Activated CD4-positive, alpha-beta T cell treated with anti-CD3 and anti-CD28 coated beads, Interleukin-2, amount 50 U/mL, for 48 hours (primary cell): ENCODE measurements around the gene M1AP.

Experiments
- DNase-seq, 2 experiments: peaks; one replicate each; pipeline ENCODE4 v3.0.0-alpha.2; 2020

The M1AP gene, protein sequence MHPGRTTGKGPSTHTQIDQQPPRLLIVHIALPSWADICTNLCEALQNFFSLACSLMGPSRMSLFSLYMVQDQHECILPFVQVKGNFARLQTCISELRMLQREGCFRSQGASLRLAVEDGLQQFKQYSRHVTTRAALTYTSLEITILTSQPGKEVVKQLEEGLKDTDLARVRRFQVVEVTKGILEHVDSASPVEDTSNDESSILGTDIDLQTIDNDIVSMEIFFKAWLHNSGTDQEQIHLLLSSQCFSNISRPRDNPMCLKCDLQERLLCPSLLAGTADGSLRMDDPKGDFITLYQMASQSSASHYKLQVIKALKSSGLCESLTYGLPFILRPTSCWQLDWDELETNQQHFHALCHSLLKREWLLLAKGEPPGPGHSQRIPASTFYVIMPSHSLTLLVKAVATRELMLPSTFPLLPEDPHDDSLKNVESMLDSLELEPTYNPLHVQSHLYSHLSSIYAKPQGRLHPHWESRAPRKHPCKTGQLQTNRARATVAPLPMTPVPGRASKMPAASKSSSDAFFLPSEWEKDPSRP

DNA sequence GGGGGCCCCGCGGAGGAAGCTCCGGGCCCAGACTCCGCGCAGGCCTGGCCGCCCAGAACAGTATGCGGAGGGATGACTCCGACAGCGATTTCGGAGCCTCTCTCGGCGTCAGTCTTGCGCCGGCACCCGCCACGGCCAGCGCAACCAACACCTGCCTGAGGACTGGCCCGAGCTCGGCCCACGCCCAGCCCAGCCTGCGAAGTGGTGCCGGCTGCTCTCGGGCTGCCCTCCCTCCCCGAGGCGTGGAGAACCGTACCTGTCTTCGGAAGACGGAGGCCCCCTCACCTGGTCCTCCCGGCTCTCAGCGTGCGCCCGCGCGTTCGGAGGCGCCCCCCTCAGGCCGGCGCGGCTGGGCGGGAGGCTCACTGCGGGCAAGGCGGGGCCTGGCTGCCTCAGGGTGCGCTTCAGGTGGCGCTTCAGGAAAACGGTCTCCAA lies at the start of gene M1AP:
Gene M1AP (minus strand): TSS at position 322 of the 435 bp plus-strand sequence. CDS start 8,055 bp downstream, outside the sequence.
- DNase-seq = no peak

DNA sequence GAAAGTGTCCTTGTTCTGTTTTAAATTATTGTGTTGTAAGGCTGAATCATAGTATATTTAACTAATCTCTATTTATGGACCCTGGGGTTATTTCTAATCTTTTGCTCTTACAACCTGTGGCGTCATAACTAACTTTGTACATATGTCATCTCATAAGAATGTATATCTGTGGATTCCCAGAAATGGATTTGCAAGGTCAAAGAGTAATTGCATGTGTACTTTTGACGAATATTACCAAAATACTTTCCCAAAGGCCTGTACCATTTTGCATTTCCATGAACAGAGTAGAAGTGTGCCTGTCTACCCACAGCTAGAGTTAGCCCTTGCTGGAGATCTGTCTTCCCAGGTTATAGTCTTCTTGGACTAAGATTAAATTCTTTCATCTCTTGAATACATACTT lies 48.7 kb upstream of the M1AP start:
- no peak for DNase-seq

DNA sequence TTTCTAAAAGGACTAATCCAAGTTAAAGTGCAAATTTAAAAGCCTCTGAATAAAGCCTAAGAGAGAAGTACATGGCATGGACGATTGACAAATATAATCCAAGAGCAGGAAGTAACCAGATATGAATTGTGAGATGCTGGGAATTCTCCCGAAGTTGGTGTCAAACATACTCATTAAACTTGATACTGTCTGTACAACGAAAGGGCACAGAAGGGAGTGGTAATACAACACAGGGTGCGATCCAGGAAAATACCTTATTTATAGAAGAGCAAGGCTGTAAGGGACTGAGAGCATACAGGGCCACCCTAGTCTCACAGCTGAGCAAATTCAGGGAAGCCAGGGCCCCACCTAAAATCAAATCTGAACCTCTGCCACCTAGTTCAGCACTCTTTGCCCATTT lies 47.5 kb upstream of the M1AP start:
- DNase-seq = no peak

DNA sequence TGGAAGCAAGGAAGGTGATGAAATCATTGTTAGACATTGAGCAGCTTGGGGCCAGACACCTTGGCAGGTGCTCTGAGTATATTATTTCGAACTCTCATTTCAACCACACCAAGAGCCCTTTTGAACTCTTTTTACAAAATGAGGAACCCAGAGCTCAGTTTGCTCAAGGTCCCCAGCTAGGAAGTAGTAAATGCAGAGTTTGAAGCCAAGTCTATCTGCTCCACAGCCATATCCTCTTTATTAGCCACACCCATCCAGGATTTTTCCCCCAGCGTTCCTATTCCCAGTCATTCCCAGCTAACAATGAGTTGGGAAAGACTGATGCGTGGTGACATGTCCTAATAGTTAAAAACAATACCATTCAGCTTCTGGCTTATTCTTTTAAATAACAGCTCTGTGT lies 46.2 kb upstream of the M1AP start:
- no peak for DNase-seq

DNA sequence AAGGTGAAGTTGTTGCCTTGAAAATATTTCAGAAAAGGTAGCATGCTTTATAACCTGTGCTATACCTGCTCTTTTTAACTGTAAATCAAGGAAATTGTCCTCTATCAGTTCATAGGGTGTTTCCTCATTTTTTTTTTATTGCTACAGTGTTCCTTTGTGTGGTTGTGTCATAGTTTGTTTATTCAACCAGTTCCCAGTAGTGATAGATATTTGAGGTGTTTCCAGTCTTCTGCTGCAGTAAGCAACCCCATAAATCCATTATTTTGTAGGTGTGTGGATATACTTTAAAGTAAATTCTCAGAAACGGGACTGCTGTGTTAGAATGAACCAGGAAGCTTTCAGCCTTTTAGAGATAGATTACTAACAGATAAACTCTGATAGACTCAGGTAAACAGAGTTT lies 45.5 kb upstream of the M1AP start:
- no peak for DNase-seq

DNA sequence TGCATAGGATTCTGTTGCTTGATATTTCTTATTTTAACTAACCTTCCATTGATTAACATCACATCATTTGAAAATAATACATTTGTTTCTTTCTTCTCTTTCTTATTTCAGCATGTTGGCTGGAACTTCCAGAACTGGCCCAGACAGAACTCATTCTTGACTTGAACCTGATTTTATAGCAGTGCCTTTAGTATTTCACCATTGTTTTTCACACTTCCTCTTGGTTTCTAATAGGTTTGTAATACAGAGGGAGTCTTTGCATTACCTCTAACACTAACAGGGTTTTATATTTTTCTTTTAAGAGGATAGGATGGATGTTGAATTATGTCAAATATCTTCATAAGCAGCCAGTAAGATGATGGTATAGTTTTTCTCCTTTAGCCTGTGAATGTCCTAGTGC lies 45.1 kb upstream of the M1AP start:
- DNase-seq = no peak

DNA sequence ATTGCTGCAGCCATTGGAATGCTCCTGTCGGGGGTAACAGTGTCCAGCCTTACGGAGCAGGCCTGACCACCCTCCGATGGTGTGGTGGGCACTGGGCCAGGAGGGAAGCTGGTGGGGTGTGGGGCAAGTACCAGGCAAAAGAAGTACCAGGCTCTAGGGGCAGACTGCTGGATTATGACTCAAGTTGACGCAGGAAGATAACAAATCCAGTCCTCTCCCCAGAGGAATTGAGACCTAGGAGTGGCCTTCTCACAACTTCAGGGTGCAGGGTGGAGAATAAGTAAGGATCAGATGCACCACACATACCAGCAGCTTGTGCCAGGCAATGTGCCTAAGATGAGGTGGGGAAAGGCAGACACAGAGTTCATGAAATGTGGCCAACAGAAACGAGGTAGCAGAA lies 43.8 kb upstream of the M1AP start:
- no peak for DNase-seq

DNA sequence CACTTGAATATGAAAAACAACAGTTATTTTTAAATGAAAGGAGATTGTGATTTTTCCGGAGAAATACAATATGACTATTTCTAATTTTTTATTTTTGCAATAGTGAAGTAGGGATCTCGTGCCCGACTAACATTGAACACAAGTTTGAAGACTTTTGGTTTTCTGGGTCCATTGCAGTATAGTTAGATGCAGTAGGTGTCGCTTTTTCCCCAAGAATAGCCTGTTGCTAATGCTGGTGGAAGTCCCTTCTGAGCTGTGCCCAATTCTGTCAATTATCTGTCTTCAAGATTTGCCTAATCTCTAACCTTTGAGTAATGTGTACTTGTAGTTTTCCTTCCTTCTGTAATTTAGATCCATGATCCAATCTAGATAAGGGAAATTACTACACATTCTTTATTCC lies 42.4 kb upstream of the M1AP start:
- DNase-seq = peak in 1 of 2 experiments; percentile 12

DNA sequence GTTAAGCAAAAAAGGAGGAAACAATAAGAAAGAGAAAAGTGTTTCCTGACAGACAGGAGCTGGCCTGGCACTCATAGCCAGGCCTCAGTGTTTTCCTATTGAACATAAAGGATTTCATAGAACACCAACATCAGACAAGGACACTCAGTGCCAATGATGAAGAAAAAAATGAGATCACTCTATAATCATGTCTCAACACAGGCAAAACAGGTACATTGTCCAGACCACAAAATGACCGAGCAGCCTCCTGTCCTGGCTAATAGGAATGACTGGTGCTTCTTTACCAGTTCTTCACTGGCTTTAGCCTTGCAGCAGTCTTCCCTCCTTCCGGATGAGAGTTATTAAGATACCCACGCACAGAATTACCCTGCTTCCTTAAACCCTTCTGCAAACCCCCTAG lies 41.5 kb upstream of the M1AP start:
- DNase-seq = no peak

DNA sequence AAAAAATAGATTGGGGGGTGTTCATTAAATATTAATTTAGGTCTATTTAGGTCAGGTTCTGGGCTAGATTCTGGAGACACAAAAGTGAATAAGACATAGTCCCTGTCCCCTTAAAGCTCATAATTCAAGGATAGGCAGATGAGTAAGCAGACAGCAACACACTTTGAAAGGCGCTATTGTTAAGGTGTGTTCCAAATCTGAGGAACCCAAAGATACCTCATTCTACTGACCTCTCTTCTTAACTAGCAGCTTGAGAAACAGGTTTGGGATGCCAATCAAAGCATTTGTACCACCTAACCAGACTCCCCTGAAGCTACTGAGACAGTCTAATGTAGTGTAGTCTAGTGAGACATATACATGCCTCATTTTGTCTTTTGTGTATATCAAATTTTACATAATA lies 40.8 kb upstream of the M1AP start:
- no peak for DNase-seq

DNA sequence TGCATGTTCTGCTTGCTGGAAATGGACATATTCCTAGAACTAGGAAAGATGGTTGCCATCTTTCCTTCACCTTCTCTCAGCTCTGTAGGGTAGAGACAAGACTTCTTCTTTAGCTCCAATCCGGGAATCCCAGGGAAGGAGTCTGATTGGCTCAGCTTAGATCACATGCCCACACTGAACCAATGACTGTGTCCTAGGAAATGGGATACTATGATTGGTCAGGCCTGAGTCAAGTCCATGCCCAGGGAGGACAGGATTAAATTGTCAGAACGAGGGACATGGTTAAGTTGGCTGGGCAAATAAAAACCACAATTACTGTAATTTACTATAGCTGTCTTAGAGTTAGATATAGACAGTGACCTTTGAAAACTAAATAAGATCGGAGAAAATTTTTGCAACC lies 37.3 kb upstream of the M1AP start:
- no peak for DNase-seq

DNA sequence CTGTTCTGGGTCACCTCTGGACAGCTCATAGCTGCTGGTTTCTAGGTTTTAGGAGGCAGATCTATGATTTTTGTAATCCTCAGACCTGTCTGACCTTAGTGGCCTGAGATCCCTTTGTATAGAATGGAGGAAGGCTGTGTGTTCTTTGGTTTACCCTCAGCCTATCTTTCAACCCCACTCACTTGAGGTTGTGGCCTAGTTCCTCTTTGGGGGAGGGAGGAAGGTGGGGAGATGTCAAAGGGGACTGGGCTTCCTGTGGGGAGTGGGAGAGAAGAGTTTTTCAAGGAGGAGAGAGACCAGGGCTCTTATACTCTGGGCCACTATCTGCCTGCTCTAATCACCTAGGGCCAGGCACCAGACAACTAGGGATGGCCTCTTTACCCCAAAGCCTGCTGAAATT lies 34.4 kb upstream of the M1AP start:
- DNase-seq = no peak

DNA sequence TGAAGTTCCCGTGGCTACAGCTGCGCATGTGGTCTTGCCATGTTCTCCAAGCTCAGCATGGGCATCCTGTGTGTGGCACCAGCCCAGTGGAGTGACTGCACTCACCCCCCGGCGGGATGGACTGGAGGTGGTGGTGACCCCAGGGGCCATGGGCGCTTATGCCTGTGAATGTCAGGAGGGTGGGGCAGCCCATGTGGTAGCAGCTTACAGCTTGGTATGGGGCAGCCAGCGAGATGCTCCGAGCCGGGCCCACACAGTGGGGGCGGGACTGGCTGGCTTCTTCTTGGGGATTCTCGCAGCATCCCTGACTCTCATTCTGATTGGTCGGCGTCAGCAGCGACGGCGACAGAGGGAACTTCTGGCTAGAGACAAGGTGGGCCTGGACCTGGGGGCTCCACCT lies 31.5 kb upstream of the M1AP start:
- DNase-seq = no peak

DNA sequence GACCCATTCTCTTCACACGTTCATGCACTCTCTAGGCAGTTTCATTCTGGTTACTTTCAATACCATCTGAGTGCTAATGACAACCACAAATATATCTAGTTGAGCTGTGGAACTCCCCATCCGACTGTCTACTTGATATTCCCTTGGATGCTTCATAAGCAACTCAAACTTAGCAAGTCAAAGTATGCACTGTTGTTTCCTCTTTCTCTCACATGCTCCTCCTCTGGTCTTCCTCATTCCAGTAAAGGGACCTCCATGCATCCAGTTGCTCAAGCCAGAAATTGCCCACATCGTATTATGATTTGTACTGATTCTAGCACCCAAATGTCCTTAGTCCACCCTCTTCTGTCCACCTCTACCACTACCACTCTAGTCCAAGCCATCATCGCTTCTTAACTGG lies 28.2 kb upstream of the M1AP start:
- no peak for DNase-seq

DNA sequence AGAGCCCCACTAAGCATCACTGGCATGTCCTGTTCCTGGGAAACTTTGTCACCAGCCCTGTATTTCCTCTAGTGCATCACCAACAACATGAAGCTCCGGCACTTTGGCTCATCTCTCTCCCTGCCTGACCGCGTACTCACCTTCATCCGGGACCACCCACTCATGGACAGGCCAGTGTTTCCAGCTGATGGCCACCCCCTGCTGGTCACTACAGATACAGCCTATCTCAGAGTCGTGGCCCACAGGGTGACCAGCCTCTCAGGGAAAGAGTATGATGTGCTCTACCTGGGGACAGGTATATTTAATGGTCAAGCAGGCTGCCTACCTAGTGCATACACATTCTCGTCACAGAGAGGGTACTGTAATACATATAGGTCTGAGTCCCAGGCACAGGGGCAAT lies 27.0 kb upstream of the M1AP start:
- DNase-seq = no peak

DNA sequence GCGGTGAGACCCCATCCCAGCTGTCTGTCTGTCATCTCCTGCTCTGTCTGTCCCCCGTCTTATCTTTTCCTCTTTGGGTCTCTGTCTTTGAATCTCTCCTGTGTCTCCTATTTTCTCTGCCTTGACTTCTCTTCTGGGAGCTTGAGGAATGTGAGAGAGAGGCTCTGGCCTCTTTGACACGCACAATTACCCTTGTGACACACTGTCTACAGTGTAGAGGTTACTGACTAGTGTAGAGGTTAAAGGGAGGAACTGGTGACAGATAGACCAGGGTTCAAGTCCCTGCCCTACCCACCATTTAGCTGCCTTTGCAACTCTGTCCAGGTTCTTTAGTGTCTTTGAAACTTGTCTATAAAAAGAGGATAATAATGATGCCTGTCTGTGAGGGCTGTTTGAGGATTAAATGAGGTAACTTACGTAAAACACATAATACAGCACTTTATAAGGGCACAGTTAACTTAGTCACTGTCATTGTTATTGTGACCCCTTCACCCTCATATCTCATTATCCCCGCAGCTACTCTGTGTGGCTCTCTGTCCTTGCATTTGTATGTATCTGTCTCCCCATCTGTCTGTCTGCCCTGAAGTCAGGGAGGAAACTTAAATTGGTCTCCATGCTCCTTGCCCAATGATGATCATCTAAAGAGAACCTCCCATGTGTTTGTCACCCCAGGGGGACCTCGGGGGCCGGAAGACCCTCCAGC lies 25.8 kb upstream of the M1AP start:
- no peak for DNase-seq

DNA sequence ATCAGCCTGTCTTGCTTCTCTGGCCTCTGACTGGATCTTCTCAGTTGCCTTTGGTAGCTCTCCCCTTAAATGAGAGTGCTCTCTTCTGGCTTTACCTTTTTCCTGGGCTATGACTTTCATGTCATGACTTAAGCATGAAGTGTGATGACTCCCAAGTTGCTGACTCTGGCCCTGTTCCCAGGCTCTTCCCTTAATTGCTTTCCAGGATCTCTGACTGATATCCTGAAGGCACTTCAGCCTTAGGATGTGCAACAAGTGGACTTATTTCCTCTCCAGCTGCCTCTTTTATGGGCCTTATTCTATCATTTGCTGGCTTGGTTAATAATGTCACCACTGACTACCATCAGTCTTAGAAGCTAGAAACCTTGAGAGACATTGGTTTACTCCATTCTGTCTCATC lies 23.3 kb upstream of the M1AP start:
- DNase-seq = no peak

DNA sequence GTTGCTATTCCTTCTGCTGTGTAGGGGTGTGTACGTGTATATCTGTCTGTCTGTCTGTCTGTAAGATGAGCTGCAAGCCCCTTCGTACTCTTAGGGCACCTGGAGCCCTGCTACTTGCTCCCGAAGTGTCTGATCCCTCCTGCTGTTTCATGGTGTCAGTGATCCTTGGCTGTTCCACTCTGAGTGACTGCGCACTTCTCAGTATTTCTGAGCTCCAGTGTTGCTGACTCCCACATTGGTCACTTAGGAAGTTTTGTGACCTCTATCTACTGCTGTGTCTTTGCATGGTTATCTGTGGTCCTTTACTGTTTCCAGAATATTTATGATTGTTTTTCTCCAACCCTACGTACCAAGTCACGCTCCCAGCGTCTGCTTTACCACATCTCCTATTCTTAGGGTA lies 22.1 kb upstream of the M1AP start:
- DNase-seq = no peak

DNA sequence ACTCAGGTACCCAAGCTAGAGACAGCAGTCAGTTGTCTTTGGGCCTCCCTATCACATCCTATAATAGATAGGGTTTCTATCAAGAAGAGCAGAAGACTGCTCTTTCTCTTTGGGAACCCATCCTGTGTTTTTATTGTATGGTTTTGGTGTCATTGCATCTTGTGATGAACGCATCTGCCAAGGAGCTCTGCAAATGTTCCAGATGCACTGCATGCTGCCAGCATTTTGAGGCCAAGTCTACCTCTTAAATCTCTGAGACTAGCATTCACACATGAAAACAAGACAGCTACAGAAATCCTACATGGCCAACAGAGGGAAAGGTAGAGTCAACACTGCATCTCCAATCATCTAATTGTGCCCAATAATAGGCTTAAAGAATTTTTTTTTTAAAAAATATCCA lies 20.0 kb upstream of the M1AP start:
- DNase-seq = no peak

DNA sequence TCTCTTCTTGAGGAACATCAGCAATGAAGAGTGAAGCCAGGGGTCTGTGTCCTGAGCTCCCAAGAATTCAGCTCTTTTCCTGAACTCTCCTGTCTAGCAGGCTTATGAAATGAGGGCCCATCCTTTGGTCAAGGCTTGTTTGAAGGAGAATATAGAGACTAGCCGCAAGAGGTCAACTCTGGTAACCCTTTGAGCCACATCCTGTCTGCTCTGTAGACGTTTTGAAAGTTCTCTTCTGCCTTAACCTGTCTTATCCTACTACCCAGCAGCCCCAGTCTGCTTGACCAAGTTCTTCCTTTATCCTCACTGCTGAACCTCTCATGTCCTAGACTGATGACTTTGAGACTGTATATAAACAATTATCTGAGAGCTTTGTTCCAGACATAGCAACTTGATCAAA lies 11.3 kb upstream of the M1AP start:
- DNase-seq = no peak

DNA sequence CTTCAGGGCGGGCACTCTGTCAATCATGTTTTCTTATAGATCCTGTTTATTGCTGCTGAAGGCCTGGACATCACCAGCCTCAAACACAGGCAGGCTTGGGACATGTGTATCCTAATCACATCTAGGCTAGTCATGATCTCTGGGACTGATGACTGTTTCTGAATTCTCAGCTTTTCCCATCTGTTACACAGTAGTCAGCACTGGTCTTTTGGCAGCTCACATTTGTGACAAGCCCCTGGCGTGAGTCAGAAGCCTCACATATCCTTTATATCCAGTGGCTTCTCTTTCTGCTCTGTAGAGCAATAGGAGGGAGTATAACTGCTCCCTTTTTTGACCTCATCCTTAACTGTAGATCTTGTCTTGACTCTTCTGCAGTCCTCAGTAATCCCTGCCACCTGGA lies 10.4 kb upstream of the M1AP start:
- no peak for DNase-seq

DNA sequence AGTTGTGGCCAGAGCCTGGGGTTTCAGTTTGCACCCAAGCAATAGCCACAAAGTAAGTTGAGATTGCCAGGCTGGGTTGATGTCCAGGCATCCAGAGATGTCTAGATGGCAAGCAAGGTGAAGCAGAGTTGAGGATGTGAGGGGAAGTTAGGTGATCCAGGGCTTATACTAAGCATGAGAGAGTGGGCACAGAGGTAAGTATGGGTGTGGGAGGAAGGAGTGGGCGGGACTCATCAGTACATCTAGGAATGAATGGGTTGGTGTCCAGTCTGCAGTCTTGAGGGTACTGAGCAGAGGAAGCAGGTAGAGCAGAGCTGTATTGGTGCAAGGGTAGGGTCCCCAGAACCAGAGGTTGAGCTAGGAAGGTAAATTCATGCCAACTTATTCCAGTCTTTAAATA lies 7.4 kb upstream of the M1AP start:
- no peak for DNase-seq

DNA sequence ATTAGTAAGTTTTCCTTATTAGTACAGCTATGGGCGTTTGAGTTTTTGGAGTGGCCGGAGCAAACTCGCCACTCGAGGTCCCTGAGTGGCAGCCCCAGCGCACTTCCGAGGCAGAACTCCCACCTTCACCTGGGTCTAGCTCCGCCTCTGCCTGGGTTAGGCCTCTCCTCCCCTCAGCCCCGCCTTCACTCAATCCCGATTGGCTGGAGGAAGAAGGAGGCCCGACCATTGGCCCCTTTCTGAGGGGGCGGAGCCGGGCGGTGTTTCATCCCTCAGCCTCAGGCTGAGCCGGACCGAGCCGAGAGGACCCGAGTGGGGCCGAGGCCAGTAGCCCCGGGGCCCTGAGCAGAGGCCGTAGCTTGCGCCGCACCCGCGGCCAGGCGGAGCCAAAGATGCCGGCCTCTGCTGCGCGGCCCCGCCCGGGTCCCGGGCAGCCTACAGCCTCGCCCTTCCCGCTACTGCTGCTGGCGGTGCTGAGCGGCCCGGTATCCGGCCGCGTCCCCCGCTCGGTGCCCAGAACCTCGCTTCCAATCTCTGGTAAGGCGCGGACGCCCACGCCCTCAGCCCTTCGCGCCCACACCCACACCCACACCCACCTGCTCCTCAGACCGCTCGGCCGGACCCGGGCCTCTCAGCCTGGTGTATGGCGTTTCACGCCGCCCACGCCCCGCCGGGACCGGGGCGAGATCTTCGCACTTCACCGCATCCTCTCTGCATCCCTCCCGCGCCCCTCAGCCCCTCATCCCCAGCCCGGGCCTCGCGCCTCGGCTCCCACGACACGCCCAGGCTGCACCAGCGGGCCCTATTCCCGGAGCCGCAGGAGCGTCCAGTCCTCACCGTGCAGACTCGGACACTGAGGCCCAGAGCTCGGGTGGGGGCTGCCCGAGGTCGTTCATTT lies 6.1 kb upstream of the M1AP start, which contains the start of gene SEMA4F:
Gene SEMA4F (plus strand): TSS at position 263 of the 898 bp plus-strand sequence. CDS start 130 bp downstream, at position 393.
- peak; percentile 97 to 98 for DNase-seq
